Esophagus muscularis mucosa (tissue), 4 donors: ENCODE results near the gene PHIP.

Source experiments
- EP300 ChIP-seq: sonication (generic); formaldehyde crosslinking; IDR thresholded peaks from one replicate; pipeline ENCODE4 v1.6.1; 2017; ENCODE audit warnings: antibody characterized with exemption
- POLR2A ChIP-seq: fragments of 450-650 bp; IDR thresholded peaks from one replicate; pipeline ENCODE4 v1.6.1; 2017; ENCODE audit warnings: antibody characterized with exemption, moderate library complexity, mild to moderate bottlenecking, low read depth
- POLR2AphosphoS5 ChIP-seq, 2 donors: sonication (generic); formaldehyde crosslinking; IDR thresholded peaks; one replicate each; pipeline ENCODE4 v1.6.1; 2017; ENCODE audit warnings: antibody characterized with exemption in 2 of 2
- TF ChIP-seq, protein P1 (sequence below), 3 experiments: fragments of 200-600 bp in 2 of 3; fragments of 450-650 bp in 1 of 3; sonication (generic) in 2 of 3; IDR thresholded peaks; one replicate each; pipeline ENCODE4 v1.5.1; 2017 to 2019; ENCODE audit warnings: antibody characterized with exemption in 3 of 3, mild to moderate bottlenecking in 2 of 3, moderate library complexity in 1 of 3

DNA sequence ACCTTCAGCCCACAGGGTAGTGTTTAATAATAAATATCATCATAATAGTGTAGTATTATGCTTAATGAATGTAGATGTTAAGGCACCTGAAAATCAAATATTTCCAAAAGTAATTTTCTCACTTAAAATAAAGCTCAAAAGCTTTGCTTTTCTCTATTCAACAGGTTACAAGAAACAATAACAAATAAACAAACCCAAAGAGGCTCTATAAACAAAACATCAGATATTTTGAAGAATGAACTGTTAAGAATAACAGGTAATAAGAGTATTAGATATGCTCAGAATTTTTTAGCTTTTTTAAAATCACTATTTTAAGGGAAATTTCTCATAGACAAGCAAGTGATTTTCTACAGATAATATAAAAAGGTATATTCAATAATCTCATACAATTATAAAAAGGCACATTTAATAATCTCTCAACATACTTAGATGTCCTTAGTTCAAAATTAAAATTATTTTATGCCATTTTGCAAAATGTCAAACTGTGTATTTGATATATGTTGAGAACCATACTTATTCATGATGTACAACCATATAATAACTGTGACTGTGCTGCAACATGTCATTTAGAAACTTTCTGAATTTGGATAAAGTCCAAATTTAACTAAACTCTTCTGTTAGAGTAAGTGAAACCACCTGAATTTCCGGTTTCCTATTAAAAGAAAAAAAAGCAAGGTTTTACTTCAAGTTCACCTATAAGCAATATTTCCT is 35.8 kb downstream of the PHIP start:
- TF ChIP-seq, protein P1, sequence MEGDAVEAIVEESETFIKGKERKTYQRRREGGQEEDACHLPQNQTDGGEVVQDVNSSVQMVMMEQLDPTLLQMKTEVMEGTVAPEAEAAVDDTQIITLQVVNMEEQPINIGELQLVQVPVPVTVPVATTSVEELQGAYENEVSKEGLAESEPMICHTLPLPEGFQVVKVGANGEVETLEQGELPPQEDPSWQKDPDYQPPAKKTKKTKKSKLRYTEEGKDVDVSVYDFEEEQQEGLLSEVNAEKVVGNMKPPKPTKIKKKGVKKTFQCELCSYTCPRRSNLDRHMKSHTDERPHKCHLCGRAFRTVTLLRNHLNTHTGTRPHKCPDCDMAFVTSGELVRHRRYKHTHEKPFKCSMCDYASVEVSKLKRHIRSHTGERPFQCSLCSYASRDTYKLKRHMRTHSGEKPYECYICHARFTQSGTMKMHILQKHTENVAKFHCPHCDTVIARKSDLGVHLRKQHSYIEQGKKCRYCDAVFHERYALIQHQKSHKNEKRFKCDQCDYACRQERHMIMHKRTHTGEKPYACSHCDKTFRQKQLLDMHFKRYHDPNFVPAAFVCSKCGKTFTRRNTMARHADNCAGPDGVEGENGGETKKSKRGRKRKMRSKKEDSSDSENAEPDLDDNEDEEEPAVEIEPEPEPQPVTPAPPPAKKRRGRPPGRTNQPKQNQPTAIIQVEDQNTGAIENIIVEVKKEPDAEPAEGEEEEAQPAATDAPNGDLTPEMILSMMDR (IDR thresholded peaks at IDR 0.05), result no peak
- TF ChIP-seq POLR2AphosphoS5 (IDR thresholded peaks at IDR 0.05), result no peak
- TF ChIP-seq POLR2A, result no peak
- no peak for TF ChIP-seq EP300
